H1 (cell line): Measurements from ENCODE around the gene DAND5.

Source experiments
- EZH2 ChIP-seq: fragments of 200-600 bp; sonication (generic); IDR thresholded peaks from 2 replicates; pipeline ENCODE4 v1.7.1; 2012; ENCODE audit warnings: low read depth, mild to moderate bottlenecking, moderate library complexity, low read length, inconsistent platforms; ENCODE audit not compliant: severe bottlenecking
- PHF8 ChIP-seq: fragments of 200-600 bp; sonication (generic); conservative IDR thresholded peaks from 2 replicates; pipeline ENCODE4 v1.7.1; 2012; ENCODE audit warnings: low read depth, mild to moderate bottlenecking, inconsistent platforms, low read length, moderate library complexity
- POLR2AphosphoS5 ChIP-seq: IDR thresholded peaks from 2 replicates; pipeline ENCODE4 v1.6.1; 2011; ENCODE audit warnings: low read depth, low read length
- TF ChIP-seq, protein P1 (sequence below), 3 experiments: IDR thresholded peaks; 1 replicate in 2 of 3; 2 replicates in 1 of 3; pipeline versions ENCODE4 v1.5.1 to v1.6.1; 2011; ENCODE audit warnings: low read length in 3 of 3, mild to moderate bottlenecking in 3 of 3, inconsistent platforms in 2 of 3, low read depth in 1 of 3, moderate library complexity in 1 of 3; ENCODE audit not compliant: insufficient read depth in 1 of 3; ENCODE audit errors: control extremely low read depth in 1 of 3

DNA sequence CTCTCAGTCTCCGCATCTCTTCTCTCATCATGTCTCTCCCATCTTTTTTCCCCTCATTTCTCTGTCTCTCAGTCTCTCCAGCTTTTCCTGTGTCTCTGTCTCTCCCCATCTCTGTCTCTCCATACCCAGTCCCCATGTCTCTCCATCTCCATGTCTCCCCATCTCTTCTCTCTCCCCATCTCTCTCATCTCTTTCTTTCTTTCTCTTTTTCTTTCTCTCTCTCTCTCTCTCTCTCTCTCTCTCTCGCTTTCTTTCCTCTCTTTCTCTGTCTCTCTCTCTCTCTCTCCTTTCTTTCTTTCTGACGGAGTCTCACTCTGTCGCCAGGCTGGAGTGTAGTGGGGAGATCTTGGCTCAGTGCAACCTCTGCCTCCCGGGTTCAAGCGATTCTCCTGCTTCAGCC lies 13.3 kb downstream of the DAND5 start:
- TF ChIP-seq, protein P1, sequence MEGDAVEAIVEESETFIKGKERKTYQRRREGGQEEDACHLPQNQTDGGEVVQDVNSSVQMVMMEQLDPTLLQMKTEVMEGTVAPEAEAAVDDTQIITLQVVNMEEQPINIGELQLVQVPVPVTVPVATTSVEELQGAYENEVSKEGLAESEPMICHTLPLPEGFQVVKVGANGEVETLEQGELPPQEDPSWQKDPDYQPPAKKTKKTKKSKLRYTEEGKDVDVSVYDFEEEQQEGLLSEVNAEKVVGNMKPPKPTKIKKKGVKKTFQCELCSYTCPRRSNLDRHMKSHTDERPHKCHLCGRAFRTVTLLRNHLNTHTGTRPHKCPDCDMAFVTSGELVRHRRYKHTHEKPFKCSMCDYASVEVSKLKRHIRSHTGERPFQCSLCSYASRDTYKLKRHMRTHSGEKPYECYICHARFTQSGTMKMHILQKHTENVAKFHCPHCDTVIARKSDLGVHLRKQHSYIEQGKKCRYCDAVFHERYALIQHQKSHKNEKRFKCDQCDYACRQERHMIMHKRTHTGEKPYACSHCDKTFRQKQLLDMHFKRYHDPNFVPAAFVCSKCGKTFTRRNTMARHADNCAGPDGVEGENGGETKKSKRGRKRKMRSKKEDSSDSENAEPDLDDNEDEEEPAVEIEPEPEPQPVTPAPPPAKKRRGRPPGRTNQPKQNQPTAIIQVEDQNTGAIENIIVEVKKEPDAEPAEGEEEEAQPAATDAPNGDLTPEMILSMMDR (IDR thresholded peaks at IDR 0.05; ENCODE audit: control extremely low read depth in 1 of 3, insufficient read depth in 1 of 3, low read depth in 1 of 3, low read length in 3 of 3) = no peak
- TF ChIP-seq POLR2AphosphoS5 = no peak
- no peak for TF ChIP-seq PHF8
- TF ChIP-seq EZH2 = no peak
